Gastroesophageal sphincter (tissue), 3 donors: ENCODE measurements around the gene NRP2.

Experiments
- EP300 ChIP-seq: sonication (generic); formaldehyde crosslinking; IDR thresholded peaks from one replicate; pipeline ENCODE4 v1.6.1; 2017; ENCODE audit warnings: antibody characterized with exemption, mild to moderate bottlenecking
- POLR2AphosphoS5 ChIP-seq: sonication (generic); formaldehyde crosslinking; IDR thresholded peaks from one replicate; pipeline ENCODE4 v1.6.1; 2017; ENCODE audit warnings: antibody characterized with exemption
- TF ChIP-seq, protein P1 (sequence below), 4 experiments: fragments of 200-600 bp in 2 of 4; fragments of 450-650 bp in 2 of 4; sonication (generic) in 1 of 4; IDR thresholded peaks; one replicate each; pipeline ENCODE4 v1.5.1; 2017 to 2019; ENCODE audit warnings: antibody characterized with exemption in 4 of 4, mild to moderate bottlenecking in 2 of 4, moderate library complexity in 2 of 4

DNA sequence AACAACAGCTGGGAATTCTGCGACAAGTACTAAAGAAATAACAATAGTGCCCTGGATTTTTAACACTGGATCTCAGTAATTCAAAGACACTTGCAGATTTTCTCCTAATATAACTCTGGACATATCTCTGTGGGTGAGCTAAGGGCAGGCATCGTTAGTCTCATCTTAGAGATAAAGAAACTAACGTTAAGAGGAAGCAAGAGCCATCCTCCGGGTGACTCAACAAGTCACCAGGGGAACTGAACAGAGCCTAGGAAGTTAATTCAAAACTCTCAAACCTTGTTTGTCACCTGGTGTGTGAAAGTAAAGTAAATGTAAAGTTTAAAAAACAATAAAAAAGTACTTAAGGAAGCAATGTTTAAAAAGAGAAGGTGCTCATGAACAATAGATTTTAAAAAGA lies 41.6 kb upstream of the NRP2 start:
- TF ChIP-seq POLR2AphosphoS5 (no peak), EP300 (no peak)
- TF ChIP-seq, protein P1, sequence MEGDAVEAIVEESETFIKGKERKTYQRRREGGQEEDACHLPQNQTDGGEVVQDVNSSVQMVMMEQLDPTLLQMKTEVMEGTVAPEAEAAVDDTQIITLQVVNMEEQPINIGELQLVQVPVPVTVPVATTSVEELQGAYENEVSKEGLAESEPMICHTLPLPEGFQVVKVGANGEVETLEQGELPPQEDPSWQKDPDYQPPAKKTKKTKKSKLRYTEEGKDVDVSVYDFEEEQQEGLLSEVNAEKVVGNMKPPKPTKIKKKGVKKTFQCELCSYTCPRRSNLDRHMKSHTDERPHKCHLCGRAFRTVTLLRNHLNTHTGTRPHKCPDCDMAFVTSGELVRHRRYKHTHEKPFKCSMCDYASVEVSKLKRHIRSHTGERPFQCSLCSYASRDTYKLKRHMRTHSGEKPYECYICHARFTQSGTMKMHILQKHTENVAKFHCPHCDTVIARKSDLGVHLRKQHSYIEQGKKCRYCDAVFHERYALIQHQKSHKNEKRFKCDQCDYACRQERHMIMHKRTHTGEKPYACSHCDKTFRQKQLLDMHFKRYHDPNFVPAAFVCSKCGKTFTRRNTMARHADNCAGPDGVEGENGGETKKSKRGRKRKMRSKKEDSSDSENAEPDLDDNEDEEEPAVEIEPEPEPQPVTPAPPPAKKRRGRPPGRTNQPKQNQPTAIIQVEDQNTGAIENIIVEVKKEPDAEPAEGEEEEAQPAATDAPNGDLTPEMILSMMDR (IDR thresholded peaks at IDR 0.05): no peak
